Mononuclear cell (primary cell): ENCODE measurements around the gene SNCA. TPM values are rescaled to one million over a fixed set of nuclear protein-coding genes. Genes with fewer than 3 reads are reported as not detected.

Experiments used
- H3K27me3 ChIP-seq: 2 replicates; pipeline ENCODE4 v1.6.0; 2011; ENCODE audit warnings: low read length, control low read depth; ENCODE audit not compliant: insufficient read depth
- H3K4me1 ChIP-seq: 2 replicates; pipeline ENCODE4 v1.5.1; 2011; ENCODE audit warnings: mild to moderate bottlenecking, low read length, control low read depth; ENCODE audit not compliant: insufficient read depth
- H3K4me3 ChIP-seq: 2 replicates; pipeline ENCODE4 v1.5.1; 2011; ENCODE audit warnings: mild to moderate bottlenecking, low read length, moderate library complexity
- H3K9me3 ChIP-seq: 2 replicates; pipeline ENCODE4 v1.5.1; 2011; ENCODE audit warnings: low read depth, mild to moderate bottlenecking, control low read depth, low read length
- total RNA-seq: library from RNA; depleted of rRNA; stranded (reverse); fragments of >200 nt; gene quantifications from one replicate; pipeline ENCODE4 v1.2.3, GENCODE V29; 2012

The SNCA gene
- total RNA-seq, 1 donor = 15.1 TPM

- Histone ChIP-seq H3K4me1 (no peaks in the 10 kb centered on the region), H3K9me3 (no peaks in the 10 kb centered on the region), H3K4me3 (no peak overlapping the region), H3K27me3 (no peaks in the 10 kb centered on the region)
Observed at GRCh38 chr4:89797117-89797516, 39.8 kb downstream of the SNCA start.

DNA sequence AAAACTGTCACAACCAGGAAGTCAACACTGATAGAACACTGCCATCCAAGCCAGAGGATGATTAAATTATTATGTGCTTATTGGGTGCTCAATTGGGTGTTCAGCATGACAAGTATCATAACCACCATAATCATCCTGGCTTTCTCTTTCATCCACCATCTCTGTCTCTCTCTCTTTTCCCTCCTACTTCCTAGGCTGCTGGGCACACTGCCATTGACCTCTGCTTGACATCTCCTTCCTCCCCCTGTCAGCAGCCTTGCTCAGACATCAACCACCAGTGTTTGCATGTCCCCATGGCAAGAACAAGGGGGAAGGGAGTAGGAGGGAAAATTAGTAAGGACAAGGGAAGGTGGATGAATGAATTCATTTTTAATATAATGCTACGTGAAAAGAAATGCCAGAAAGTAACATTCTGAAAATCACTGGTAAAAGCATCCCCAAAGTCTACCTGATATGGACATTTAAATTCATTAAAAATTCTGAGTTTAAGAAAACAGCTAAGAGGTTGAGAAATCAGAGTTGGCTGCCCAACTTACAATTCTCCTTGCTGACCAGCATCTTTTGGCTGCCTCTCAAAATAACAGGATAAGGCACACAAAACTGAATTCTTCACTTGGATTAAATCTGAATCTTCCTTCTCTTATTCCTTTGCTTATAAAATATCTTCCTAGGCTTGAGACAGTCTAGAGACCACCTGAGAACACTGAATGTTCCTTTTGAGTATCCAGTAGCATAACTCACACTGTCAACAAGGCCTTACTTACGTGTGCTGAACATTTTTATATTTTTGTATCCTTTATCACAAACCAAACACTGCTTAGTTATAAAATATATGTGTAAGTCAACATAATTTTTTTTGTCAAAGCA is 48.5 kb downstream of the SNCA start:
- Histone ChIP-seq H3K4me1 (no peaks in the 10 kb centered on the region), H3K27me3 (no peaks in the 10 kb centered on the region), H3K4me3 (no peak overlapping the region), H3K9me3 (no peaks in the 10 kb centered on the region)

DNA sequence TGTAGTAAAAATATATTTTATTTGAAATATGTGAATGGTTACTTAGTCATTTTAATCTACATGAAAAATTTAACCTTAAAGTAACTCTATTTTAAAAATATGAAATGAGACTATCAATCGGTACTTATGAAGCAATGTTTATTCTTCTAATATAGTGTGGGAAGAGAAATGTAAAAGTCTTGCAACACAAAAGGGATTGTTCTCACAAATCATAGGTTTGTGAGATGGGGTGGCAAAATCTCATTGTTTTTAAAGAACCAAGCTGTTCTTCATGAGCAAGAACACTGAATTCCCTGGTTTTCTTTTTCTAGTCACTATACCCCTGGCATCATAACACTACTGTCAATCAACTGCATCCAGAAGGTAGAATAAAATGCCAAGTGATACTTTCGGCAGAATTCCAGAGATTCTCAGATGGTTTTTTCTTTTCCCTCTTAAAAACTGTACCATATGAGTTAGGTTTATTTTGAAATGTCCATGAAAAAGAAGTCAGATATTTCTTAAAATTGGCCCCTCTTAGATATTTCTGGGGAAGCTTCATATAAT is 52.2 kb downstream of the SNCA start:
- Histone ChIP-seq H3K4me1 (no peaks in the 10 kb centered on the region), H3K4me3 (no peak overlapping the region), H3K27me3 (no peaks in the 10 kb centered on the region), H3K9me3 (no peaks in the 10 kb centered on the region)

DNA sequence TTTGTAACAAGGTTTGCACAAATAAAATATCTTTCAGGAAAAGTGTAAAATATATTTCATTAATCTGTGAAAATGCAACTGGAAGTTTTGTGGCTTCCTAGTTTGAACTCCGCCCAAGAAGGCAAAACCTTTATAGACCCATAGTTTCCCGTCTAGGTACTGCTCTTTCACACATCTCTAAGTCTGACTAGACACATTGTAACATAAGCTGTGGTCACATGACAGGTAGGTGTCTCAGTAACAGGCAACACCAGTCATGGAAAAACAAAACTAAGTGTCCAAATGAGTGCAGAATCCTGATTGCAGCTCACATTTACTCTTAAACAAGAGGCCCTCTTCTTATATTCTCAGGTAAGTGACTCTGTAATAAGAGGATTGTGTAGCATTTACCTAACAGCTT is 55.6 kb downstream of the SNCA start:
- no peaks in the 10 kb centered on the region for H3K4me1 ChIP-seq
- H3K27me3 ChIP-seq = no peaks in the 10 kb centered on the region
- H3K9me3 ChIP-seq = peaks cover 8% of the 10 kb centered on the region
- no peak overlapping the region for H3K4me3 ChIP-seq

GRCh38 chr4:89773805-89774204 is 63.2 kb downstream of the SNCA start:
- peaks cover 3% of the 10 kb centered on the region for H3K9me3 ChIP-seq
- no peaks in the 10 kb centered on the region for H3K27me3 ChIP-seq
- H3K4me1 ChIP-seq = no peaks in the 10 kb centered on the region
- no peak overlapping the region for H3K4me3 ChIP-seq

GRCh38 chr4:89769856-89770255 is 67.1 kb downstream of the SNCA start:
- Histone ChIP-seq H3K4me1 (no peaks in the 10 kb centered on the region), H3K27me3 (no peaks in the 10 kb centered on the region), H3K9me3 (no peaks in the 10 kb centered on the region), H3K4me3 (no peak overlapping the region)

DNA sequence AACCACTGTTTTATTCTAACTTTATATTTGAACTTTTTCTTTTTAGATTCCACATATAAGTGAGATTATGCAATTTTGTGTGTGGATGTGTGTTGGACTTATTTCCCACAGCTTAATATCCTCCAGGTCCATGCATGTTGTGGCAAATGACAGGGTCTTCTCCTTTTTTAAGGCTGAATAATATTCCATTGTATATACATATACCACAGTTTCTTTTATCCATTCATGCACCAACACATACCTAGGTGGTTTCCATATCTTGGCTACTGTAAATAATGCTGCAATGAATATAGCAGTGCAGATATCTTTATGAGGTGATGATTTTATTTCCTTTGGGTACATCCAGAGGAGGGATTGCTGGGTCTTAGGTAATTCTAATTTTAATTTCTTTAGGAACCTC is 69.0 kb downstream of the SNCA start:
- no peak overlapping the region for H3K4me3 ChIP-seq
- no peaks in the 10 kb centered on the region for H3K9me3 ChIP-seq
- no peaks in the 10 kb centered on the region for H3K4me1 ChIP-seq
- H3K27me3 ChIP-seq = no peaks in the 10 kb centered on the region

DNA sequence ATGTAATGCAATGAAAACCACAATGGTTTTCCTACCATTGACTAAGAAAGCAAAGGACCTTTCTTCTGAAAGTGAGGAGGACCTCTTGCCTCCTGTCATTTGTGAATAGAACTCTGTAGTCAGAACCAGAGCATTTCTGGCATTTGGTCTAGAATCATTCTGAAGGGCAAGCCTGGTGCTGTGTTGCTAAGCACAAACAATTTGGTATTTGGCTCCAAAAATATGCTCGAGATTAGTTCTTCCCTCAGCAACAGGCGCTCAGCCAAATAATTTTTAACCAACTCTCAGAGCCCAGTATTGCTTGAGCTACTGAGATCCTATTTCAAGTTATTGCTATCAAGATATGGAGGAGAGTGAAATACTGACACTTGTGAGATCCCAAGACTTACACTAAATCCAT is 71.0 kb downstream of the SNCA start:
- no peaks in the 10 kb centered on the region for H3K9me3 ChIP-seq
- no peaks in the 10 kb centered on the region for H3K27me3 ChIP-seq
- no peak overlapping the region for H3K4me3 ChIP-seq
- no peaks in the 10 kb centered on the region for H3K4me1 ChIP-seq

- Histone ChIP-seq H3K4me3 (no peak overlapping the region), H3K4me1 (no peaks in the 10 kb centered on the region), H3K9me3 (no peaks in the 10 kb centered on the region), H3K27me3 (no peaks in the 10 kb centered on the region)
Observed at GRCh38 chr4:89765528-89765927, 71.4 kb downstream of the SNCA start.

- no peaks in the 10 kb centered on the region for H3K27me3 ChIP-seq
- no peaks in the 10 kb centered on the region for H3K4me1 ChIP-seq
- H3K4me3 ChIP-seq = no peak overlapping the region
- H3K9me3 ChIP-seq = no peaks in the 10 kb centered on the region
Observed at GRCh38 chr4:89762311-89762710, 74.7 kb downstream of the SNCA start.

DNA sequence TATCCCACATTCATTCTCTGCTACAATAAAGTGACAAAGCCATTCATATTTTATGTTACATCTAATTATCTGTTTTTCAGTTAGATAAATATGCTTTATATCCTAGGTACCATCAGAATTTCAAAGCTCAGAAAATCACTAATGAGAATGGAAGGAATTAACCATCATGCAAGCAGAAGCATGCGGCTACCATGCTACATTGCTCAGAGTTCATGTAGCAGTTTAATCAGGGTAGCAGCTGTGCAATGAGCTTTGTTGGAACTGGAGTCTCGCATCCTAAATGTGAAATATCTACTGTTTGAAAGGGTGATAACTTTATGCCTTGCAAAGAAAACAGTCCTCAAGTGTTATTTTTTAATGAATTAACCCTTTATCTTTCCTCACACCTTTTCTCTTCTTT is 77.5 kb downstream of the SNCA start:
- no peaks in the 10 kb centered on the region for H3K9me3 ChIP-seq
- no peaks in the 10 kb centered on the region for H3K4me1 ChIP-seq
- H3K27me3 ChIP-seq = no peaks in the 10 kb centered on the region
- no peak overlapping the region for H3K4me3 ChIP-seq

- no peaks in the 10 kb centered on the region for H3K9me3 ChIP-seq
- H3K27me3 ChIP-seq = no peaks in the 10 kb centered on the region
- H3K4me3 ChIP-seq = no peak overlapping the region
- H3K4me1 ChIP-seq = no peaks in the 10 kb centered on the region
Observed at GRCh38 chr4:89757154-89757719, 79.7 kb downstream of the SNCA start.

- Histone ChIP-seq H3K27me3 (no peaks in the 10 kb centered on the region), H3K9me3 (no peaks in the 10 kb centered on the region), H3K4me3 (no peak overlapping the region), H3K4me1 (no peaks in the 10 kb centered on the region)
Observed at GRCh38 chr4:89755220-89755619, 81.7 kb downstream of the SNCA start.

DNA sequence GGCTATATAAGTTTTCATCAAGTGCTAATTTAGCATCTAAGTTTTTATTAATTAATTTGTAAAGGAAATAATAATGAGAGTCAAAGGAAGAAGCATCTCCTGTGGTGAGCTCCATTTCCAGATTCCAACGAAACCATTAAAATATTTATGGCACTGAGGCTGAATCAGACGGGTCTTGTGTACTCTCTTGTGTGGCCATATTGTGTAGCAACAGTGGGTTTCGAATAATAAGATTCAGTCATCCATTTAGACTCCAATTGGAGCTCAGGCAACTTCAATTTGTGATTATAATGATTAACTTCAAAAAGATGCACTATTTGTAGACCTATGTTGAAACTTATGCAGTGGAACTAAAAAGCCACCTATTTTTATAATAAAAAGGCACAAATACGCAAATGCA is 82.4 kb downstream of the SNCA start:
- H3K27me3 ChIP-seq = no peaks in the 10 kb centered on the region
- H3K4me3 ChIP-seq = no peak overlapping the region
- H3K4me1 ChIP-seq = no peaks in the 10 kb centered on the region
- no peaks in the 10 kb centered on the region for H3K9me3 ChIP-seq

DNA sequence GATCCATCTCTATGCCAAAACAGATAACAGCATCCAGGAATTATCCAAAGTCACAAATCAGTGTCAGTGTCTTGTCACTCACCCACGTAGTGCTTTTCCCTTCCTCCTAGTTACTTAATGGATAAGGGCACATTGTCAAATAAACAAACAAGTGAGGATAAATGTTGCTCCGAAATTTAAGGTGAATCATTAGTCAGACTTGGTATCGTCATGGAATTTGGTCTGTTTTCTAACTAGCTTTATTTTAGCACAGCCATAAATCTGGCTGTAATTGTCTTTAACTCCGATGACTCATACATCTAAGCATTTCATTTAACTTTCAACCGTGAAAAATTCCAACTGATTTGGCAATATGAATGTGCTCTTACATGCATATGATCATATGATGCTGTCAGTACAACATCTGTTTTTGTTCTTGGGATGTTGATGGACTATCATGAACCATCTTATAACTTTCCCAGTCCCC is 83.3 kb downstream of the SNCA start:
- no peak overlapping the region for H3K4me3 ChIP-seq

More for the DNA sequence above, 83.3 kb downstream of the SNCA start:
- H3K4me1 ChIP-seq = no peaks in the 10 kb centered on the region
- no peaks in the 10 kb centered on the region for H3K9me3 ChIP-seq
- H3K27me3 ChIP-seq = no peaks in the 10 kb centered on the region
